ENCODE data around the gene CD14.
"Not testable (repeated sequence)": the region's sequence is repeated elsewhere in the genome, so short reads cannot be mapped to it uniquely, and the experiment has no call there.

- not testable (repeated sequence) for TF ChIP-seq POLR2A (IDR thresholded peaks at IDR 0.05; ENCODE audit: low read length); GATA1 (IDR thresholded peaks at IDR 0.05; ENCODE audit: low read depth, low read length)
These were observed 27.4 kb upstream of the CD14 start for GRCh38 chr5:140660371-140660770.

All from erythroblast (primary cell).